Measurements from ENCODE around the gene CAMK4.

GRCh38 chr5:111434800-111435199, 210.6 kb downstream of the CAMK4 start:
- no peak for TF ChIP-seq CTCF (IDR thresholded peaks at IDR 0.05)
- TF ChIP-seq POLR2AphosphoS5 (IDR thresholded peaks at IDR 0.05) = no peak
- no peak for TF ChIP-seq POLR2A (IDR thresholded peaks at IDR 0.05; ENCODE audit: low read depth)
